Measurements from ENCODE around the gene EPHA3.

The EPHA3 gene

DNA sequence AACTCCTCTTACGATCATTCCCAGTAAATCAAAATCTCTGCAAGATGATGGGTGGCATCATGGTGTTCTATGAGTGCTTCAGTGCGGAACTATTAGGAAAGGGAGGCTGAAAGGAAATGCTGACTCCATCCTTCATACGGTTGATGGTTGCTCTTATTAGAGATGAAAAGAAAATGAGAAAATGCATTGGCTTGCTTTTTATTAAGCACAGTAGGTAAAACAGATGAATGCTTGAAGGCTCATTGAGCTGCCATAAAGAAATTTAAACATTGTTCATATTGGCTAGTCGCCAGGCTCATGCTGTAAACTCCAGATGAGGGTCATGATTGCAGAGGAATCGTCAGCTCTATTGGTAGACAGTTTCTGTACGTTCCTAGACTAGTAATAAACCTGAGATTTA is 115.8 kb downstream of the EPHA3 start:
- in situ Hi-C loops (cut with HindIII; ENCODE audit: low sequenced_read_pairs): no loop called here

DNA sequence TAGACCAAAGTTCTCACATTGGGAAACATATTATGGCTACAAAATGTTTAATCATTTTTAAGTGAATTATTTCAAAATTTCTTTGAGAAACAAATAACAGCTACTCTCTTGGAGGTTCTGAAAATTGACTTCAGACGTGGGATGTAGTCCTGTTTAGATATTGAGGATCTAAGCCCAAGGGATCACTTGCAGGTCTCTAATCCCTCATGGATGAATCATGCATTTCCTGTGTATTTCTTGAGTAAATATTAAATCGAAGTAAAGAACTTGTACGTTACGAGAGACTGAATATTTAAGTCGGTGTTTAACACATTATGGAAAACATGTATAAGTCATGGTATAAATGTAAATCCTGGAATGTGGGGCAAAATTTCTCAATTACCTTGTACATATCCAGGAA is 119.8 kb downstream of the EPHA3 start:
- in situ Hi-C loops (cut with HindIII; ENCODE audit: low sequenced_read_pairs): no loop called here

DNA sequence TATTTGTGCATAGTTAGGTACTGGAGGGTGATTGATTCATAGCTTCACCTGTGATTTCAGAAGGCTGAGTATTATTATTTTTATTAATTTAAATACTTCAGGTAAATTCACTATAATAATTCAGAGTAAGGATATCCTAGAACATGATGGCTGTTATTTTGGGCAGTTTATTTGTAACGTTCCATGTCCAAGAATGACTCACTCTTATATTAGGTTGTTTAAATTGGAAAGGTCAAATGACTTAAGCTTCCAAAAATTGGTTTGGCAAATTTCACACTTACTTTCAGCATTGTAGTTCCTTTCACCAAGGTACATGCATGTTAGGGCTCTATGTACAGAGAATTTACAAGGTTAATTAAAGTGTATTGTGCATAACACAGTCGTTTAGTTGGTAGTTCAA is 120.2 kb downstream of the EPHA3 start:
- in situ Hi-C loops (cut with HindIII; ENCODE audit: low sequenced_read_pairs): no loop called here

DNA sequence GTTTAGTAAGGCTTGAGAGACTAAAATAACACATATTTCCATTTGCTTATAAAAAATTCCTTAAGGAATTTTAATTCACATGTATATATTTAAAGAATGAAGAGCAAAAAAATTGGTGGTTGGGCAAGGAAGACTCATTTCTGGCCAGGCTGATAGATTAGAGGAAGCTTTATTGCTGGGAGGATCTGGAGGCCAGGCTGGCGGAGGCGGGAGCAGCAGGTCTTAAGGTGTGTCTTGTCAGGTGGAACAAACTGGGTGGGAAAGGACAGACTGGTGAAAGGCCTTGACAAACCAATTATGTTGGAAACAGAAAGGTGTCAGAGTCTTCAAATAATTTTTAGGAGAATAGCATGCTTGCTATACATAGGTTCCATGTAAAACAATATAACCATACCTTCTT is 124.7 kb downstream of the EPHA3 start:
- in situ Hi-C loops (cut with HindIII; ENCODE audit: low sequenced_read_pairs): loop anchor here (5.0 kb wide), 1 partner anchor 35 kb away; no protein-coding TSS in a partner anchor

DNA sequence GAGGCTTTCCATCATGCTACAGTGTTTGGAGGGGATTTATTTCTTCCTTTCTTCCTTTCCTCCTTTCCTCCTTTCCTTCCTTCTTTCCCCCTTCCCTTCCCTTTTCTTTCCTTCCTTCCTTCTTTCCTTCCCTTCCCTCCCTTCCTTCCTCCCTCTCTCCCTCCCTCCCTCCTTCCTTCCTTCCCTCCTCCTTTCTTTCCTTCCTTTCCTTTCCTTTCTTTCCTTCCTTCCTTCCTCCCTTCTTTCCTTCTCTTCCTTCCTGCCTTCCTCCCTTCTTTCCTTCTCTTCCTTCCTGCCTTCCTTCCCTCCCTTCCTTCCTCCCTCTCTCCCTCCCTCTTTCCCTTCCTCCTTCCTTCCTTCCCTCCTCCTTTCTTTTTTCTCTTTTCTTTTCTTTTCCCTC is 127.2 kb downstream of the EPHA3 start:
- in situ Hi-C loops (cut with HindIII; ENCODE audit: low sequenced_read_pairs): loop anchor here (5.0 kb wide), 1 partner anchor 33 kb away; no protein-coding TSS in a partner anchor

DNA sequence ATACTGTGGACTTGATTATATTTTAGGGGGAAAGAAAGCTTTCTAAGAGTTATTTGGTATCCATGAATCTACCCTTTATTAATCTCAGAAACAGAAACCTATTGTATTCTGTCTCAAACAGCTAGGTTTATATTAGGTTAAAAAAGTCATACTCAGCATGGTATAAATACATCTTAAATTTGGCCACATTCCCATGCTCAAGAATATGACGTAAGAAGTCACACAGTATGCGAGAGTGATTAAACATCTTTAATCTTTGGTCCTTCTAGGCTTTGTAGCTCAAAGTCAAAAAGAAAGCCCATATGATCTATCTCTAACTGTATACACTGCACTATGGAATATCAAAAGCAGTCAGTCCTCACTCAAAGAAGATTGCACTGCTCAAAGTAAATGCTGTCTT is 131.4 kb downstream of the EPHA3 start:
- in situ Hi-C loops (cut with HindIII; ENCODE audit: low sequenced_read_pairs): no loop called here

DNA sequence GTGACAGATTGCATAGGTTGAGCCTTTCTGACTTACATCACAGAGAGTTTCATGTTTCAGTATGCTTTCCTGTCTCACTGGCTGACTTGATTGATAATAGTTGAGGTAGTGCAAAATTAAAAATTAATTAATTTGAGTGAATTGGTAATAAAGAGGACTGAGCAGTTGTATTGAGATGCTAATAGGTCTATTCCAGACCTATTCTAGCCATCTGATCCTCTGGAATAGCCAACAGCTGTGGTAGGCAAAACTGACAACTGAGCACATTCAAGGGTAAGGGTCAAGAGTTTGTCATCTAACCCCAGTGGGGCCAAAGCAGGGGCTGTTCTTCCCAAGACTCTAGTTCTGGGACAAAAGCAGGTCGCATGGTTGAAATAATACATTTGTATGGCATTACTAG is 132.4 kb downstream of the EPHA3 start:
- in situ Hi-C loops (cut with HindIII; ENCODE audit: low sequenced_read_pairs): no loop called here

DNA sequence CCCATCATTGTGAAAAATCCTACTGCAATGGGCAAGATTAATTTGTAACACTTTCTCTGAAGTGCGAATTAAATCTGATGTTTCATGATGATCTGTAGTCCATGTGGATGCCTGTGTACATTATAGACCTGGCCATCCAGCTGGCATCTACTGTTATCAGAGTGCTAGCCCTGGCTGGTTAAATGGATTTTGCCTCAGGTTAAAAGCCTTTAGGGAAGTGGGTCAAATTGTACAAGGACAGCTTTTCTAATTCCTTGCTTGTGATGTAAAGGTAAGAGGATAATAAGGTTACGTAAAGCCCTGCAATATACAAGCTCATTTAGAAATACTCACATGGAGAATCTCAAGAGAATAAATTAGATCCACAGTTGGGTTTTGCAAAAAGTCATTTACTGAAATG is 138.2 kb downstream of the EPHA3 start:
- in situ Hi-C loops (cut with HindIII; ENCODE audit: low sequenced_read_pairs): no loop called here

DNA sequence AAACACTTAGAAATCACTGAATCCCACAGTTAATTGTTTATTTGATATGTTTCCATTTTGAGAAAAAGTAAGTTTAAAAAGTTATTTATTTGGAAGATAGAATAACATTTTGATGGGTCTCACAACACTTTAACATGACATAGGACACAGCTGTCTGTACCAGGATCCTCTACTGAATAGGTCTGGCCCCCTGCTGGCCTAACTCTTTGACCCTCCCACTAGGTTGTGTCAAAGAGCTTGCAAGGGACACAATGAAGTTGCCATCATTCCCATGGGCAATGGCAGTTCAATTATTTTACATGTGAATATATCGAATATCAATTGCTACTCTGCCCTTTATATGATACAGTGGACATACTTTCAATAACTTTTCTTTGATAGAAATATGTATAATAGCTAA is 138.9 kb downstream of the EPHA3 start:
- in situ Hi-C loops (cut with HindIII; ENCODE audit: low sequenced_read_pairs): no loop called here

DNA sequence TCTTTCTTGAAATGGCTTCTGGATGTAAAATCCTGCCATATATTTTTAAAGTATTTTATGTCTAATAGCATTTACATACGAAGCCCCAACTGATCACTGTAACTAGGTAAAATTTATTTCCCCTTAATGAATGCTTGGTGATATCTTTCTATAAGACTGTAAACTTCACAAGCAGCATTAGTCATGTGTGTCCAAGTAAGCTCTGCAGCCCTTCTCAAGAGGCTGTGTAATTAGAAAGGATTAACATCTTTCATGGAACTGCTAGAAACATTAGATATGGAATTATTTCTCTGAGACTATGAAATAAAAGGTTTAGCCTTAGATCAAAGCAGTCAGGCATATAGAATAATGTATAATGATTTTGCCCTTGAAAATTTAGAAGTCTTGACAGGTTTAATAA is 143.3 kb downstream of the EPHA3 start:
- in situ Hi-C loops (cut with HindIII; ENCODE audit: low sequenced_read_pairs): no loop called here

DNA sequence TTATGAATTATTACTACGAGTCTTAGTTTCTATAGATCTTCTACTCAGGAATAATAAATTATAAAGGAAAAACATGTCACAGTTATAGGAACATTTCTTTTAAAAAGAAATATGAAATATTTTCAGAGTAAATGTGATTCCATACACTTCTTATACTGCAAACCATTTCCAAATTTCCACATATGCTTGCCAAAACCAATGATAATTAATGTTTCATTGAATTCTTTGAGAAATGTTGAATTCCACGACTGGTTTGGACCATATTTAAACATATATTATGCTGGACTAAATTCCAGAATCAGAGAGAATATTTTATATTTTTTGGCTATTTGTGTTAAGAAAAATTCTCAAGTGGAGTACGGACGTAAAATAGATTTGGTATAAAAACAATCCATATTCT is 144.6 kb downstream of the EPHA3 start:
- in situ Hi-C loops (cut with HindIII; ENCODE audit: low sequenced_read_pairs): no loop called here

DNA sequence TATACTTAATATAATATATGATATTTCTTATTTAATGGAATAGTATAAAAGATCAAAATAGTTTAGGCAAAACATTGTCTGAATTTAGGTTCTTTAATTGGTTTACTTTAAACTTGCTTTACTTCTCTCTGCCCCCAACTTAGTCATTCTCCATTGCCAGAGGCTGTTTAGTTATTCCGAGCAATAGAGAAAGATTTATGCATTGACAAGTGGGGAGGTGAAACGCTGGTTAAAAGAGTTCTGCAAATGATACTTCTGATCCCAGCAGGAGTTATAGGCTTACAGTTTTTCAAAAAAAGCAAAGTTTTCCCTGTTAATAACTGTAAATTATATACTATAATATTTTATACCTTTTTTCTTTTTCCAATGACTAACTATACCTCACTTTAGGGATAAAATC is 145.4 kb downstream of the EPHA3 start:
- in situ Hi-C loops (cut with HindIII; ENCODE audit: low sequenced_read_pairs): no loop called here

DNA sequence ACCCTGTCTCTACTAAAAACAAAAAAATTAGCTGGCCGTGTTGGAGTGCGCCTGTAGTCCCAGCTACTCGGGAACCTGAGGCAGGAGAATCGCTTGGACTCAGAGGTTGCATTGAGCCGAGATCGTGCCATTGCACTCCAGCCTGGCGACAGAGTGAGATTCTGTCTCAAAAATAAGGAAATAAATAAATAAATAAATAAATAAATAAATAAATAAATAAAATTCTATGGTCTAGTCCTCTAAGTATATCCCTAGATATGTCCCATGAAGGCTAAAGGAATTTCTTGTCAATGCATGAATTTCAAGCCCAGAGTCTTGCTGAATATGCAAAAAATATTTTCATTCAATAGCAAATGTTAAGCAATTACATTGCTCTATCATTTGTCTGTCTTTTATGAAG is 149.0 kb downstream of the EPHA3 start:
- in situ Hi-C loops (cut with HindIII; ENCODE audit: low sequenced_read_pairs): no loop called here

DNA sequence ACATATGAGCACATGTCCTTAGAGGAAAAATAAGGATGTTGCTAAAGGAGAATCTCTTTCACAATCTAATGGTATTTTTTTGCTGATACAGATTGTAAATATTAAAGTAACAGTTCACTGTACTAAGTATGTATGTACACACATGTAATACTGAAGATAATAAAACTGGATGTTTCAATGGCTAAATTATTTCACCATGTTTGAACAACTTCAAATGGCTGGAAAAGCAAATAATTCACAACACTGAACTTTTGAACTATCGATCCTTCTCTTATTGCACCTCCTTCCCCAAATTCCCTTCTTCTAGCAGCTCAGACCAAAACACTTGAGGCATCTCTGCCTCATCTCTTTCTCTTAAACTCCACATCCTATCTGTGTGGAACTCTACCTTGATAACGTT is 149.5 kb downstream of the EPHA3 start:
- in situ Hi-C loops (cut with HindIII; ENCODE audit: low sequenced_read_pairs): no loop called here

DNA sequence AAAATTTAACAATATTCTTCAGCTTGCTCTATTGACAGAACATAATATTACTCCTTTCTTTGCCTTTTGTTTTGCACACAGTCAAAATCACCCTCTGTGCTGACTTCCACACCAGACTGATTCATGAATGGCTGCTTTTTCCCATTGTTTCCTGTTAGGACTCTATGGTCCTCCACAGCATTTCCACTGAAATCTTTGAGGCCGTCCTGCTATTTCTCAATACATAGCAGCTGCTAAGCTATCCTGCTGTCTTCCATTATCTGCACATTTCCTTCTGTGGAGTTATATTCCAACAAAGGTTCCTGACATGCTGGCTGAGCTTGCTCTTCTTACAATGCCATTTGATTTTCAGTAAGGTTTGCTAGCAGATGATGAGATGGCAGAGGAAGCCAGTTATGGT is 153.3 kb downstream of the EPHA3 start:
- in situ Hi-C loops (cut with HindIII; ENCODE audit: low sequenced_read_pairs): no loop called here

DNA sequence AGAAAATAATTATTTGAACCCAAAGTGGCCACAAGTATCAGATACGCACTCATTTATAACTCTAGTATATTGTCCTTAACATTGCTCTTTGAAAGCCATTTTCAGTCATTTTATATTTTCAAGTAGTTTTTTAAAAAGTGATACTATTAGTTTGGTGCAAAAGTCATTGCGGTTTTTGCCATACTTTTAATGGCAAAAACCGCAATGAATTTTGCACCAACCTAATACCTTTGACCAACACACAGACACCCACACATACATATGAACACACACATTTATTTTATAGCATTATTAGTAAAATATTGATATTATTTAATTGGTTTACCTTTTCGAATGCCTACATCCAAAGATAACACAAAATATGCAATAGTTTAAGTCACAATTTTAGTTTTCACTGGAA is 154.3 kb downstream of the EPHA3 start:
- in situ Hi-C loops (cut with HindIII; ENCODE audit: low sequenced_read_pairs): no loop called here

DNA sequence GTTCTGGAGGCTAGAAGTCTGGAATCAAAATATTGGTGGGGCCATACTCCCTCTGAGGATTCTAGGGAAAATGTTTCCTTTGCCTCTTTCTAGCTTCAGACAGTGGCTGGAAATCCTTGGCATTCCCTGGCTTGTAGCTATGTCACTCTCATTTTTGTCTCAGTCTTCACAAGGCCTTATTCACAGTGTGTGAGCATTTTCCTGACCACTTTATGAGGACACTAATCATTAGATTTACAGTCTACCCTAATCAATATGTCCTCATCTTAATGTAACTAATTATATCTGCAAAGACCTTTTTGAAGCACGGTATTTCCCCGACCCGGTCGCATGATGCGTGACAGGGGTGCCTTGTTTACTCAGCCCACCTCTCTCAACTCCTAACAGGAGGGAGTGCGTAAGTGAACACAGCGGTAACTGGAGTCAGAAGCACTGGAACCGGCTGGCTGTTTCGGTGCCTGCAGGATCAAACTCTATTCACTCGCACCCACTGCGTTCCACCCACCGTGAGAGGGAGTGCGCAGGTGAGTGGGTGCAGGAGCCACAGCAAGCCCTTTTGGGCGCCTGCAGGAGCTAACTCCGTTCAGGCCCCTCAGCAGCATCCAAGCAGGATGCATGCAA is 155.0 kb downstream of the EPHA3 start:
- in situ Hi-C loops (cut with HindIII; ENCODE audit: low sequenced_read_pairs): no loop called here

DNA sequence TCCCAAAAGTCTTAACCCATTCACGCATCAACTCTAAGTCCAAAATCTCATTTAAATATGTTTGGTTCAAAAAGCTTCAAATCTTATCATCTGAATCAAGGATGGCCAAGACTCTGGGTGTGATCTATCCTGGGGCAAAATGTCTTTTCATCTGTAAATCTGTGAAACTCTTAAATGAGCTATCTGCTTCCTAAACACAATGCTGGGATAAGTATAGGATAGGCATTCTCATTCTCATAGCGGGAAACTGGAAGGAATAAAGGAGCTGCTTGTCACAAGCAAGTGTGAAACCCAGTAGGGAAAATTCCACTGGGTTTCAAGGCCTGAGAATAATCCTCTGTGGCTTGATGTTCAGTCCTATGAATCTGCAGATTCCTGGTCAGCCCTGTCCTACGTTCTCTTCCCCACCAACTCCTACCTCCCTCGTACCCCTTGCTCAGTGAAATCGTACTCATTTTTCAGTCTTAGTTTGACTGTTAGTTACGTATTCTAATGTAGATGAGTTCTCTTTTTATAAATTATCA is 156.7 kb downstream of the EPHA3 start:
- in situ Hi-C loops (cut with HindIII; ENCODE audit: low sequenced_read_pairs): no loop called here

DNA sequence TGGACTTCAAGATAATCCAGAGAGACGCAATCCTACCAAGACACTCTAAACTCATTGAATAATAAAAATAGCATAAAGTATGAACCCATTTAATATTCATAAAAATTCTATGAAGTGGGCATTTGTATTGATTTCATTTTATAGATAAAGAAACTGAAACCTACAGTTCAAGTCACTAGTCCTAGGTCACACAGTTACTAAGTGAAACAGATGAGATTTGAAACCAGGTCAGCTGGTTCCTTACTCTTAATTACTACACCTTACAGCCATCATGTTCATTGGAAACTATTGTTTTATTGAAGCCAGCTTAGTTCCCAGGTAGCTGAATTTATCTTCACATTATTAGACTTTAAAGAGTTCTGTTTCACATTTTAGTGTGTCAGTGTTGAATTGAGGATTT is 158.7 kb downstream of the EPHA3 start:
- in situ Hi-C loops (cut with HindIII; ENCODE audit: low sequenced_read_pairs): loop anchor here (5.0 kb wide), 1 partner anchor 34 kb away; no protein-coding TSS in a partner anchor

DNA sequence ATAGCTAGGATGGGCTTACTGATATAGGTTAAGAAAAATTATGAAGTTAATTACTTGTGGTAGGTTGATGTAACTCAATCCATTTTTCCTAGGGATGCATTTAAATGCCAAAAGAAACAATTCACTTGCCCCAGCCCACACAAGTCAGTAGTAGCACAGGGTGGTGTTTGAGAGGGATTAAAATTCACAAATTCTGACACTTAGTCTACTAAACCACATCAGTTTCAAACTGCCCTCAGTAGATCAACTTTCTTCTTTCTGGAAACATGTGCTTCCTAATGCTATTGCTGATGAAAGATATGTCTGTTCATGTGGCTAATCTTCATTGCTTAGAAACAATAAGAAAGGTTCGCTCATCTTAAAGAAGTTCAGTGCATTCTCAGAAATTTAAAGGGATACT is 160.6 kb downstream of the EPHA3 start:
- in situ Hi-C loops (cut with HindIII; ENCODE audit: low sequenced_read_pairs): loop anchor here (5.0 kb wide), 1 partner anchor 36 kb away; no protein-coding TSS in a partner anchor

DNA sequence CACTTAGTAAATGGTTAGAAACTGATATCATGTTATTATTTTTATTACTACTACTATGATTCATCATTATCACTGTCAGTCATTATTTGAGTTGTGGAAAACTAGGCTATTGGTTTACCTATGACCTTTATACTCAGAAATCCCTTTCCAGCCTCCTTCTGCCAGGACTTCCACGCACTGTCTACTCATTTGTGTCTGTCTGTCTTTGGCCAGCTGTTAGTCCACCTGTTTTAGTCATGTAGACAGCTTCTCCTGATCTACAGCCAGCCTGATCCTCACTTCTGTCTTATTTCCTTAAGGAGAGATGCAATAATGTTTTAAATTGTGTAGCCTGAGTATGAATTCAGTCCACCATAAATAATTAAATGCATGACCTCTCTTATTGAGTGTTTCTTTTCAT is 162.8 kb downstream of the EPHA3 start:
- in situ Hi-C loops (cut with HindIII; ENCODE audit: low sequenced_read_pairs): no loop called here

DNA sequence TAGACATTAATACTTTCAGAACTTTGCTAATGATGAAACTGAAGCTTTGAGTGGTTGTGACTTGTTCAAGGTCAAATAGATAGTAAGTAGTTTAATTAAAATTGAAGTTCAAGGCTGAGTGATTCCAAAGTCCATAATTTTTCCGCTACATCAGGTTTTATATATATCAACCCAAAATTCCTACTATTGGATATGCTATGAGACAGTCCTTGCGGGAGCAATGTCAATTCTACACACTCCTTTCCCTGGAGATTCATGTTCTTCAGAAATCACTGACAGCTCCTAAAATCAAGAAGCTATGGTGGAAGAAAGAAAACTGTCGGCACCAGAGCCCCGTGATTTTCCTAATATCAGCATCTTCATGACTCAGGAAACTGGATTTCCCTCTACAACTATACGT is 167.6 kb downstream of the EPHA3 start:
- in situ Hi-C loops (cut with HindIII; ENCODE audit: low sequenced_read_pairs): no loop called here

DNA sequence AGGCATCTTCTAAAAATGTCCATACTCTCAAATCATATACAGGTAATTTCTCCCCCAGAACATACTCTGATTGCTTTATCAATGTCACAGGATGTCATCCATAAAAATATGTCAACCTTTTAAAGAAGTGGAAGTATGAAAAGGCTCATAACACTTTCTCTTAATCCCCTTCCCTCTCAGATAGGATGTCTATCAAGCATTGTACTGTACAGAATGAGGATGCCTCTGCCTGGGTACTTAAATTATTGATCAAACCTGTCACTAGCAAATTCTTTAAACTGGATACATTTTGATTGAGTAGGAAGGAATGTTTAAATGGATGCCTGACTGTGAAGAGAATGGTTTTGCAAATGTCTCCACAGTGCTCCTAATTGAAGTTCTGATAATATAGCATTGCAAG is 168.7 kb downstream of the EPHA3 start:
- in situ Hi-C loops (cut with HindIII; ENCODE audit: low sequenced_read_pairs): no loop called here
